Esophagus muscularis mucosa (tissue), 4 donors: Measurements from ENCODE around the gene LRP2. TPM values are rescaled to one million over a fixed set of nuclear protein-coding genes. Genes with fewer than 3 reads are reported as not detected.

ENCODE experiments used
- DNase-seq: peaks from one replicate; pipeline ENCODE4 v3.0.0-alpha.2; 2017; ENCODE audit errors: extremely low spot score
- H3K27ac ChIP-seq, 4 donors: fragments of 200-600 bp; sonication (generic); replicated peaks in 1 of 4; 1 replicate in 3 of 4; 2 replicates in 1 of 4; pipeline ENCODE4 v1.5.1; 2016 to 2019; ENCODE audit warnings: mild to moderate bottlenecking in 1 of 4
- H3K27me3 ChIP-seq, 4 donors: fragments of 200-600 bp; sonication (generic); one replicate each; pipeline versions ENCODE4 v1.5.1 to v1.6.0; 2016 to 2019
- H3K36me3 ChIP-seq, 4 donors: fragments of 200-600 bp; sonication (generic); one replicate each; pipeline ENCODE4 v1.5.1; 2016 to 2019
- H3K4me1 ChIP-seq, 4 donors: fragments of 200-600 bp; sonication (generic); one replicate each; pipeline ENCODE4 v1.5.1; 2016 to 2019
- H3K4me3 ChIP-seq, 4 donors: fragments of 200-600 bp; sonication (generic); 1 replicate in 2 of 4; 2 replicates in 2 of 4; pipeline ENCODE4 v1.5.1; 2016 to 2019; ENCODE audit warnings: mild to moderate bottlenecking in 4 of 4, moderate library complexity in 1 of 4
- H3K9me3 ChIP-seq, 4 donors: fragments of 200-600 bp; sonication (generic); 1 replicate in 3 of 4; 2 replicates in 1 of 4; pipeline ENCODE4 v1.5.1; 2016 to 2019
- CTCF ChIP-seq, 3 experiments: fragments of 200-600 bp in 2 of 3; fragments of 450-650 bp in 1 of 3; sonication (generic) in 2 of 3; IDR thresholded peaks; one replicate each; pipeline ENCODE4 v1.5.1; 2017 to 2019; ENCODE audit warnings: antibody characterized with exemption in 3 of 3, mild to moderate bottlenecking in 2 of 3, moderate library complexity in 1 of 3
- EP300 ChIP-seq: sonication (generic); formaldehyde crosslinking; IDR thresholded peaks from one replicate; pipeline ENCODE4 v1.6.1; 2017; ENCODE audit warnings: antibody characterized with exemption
- POLR2A ChIP-seq: fragments of 450-650 bp; IDR thresholded peaks from one replicate; pipeline ENCODE4 v1.6.1; 2017; ENCODE audit warnings: antibody characterized with exemption, moderate library complexity, mild to moderate bottlenecking, low read depth
- POLR2AphosphoS5 ChIP-seq, 2 donors: sonication (generic); formaldehyde crosslinking; IDR thresholded peaks; one replicate each; pipeline ENCODE4 v1.6.1; 2017; ENCODE audit warnings: antibody characterized with exemption in 2 of 2
- WGBS: methylation state at CpG from one replicate; pipeline ENCODE4 v1.1.5; 2018; 5-methylcytosine and 5-hydroxymethylcytosine counted together
- intact Hi-C: fragments of 100-400 bp; cut with DNase I; formaldehyde crosslinking; loops from one replicate; pipeline ENCODE4 v1.15.1; 2023
- total RNA-seq, 4 donors: library from RNA; depleted of rRNA; stranded (reverse); fragments of >200 nt; gene quantifications; one replicate each; pipeline versions ENCODE4 v1.1.0 to v1.2.1, GENCODE V29; 2016

LRP2 gene
- total RNA-seq, 4 donors from 2014 or later = not detected

- WGBS = 56% methylated on average over 5 of the region's 5 CpGs
- H3K27me3 ChIP-seq = no peaks in the 10 kb centered on the region
- H3K36me3 ChIP-seq = no peaks in the 10 kb centered on the region
- DNase-seq = no peak
- no peak for TF ChIP-seq POLR2AphosphoS5 (IDR thresholded peaks at IDR 0.05)
- H3K4me1 ChIP-seq = no peaks in the 10 kb centered on the region
- no peak overlapping the region for H3K4me3 ChIP-seq
- intact Hi-C loops = no loop called here
- H3K9me3 ChIP-seq = no peaks in the 10 kb centered on the region
- no peak overlapping the region for H3K27ac ChIP-seq
Observed at GRCh38 chr2:169190197-169190775, 172.0 kb downstream of the LRP2 start.

GRCh38 chr2:169189132-169189531, 173.2 kb downstream of the LRP2 start:
- WGBS = 83% methylated on average over 3 of the region's 3 CpGs
- no peaks in the 10 kb centered on the region for H3K27me3 ChIP-seq
- H3K9me3 ChIP-seq = no peaks in the 10 kb centered on the region
- no peak for DNase-seq
- no peak overlapping the region for H3K27ac ChIP-seq
- TF ChIP-seq CTCF (IDR thresholded peaks at IDR 0.05) (no peak), EP300 (no peak), POLR2A (no peak), POLR2AphosphoS5 (IDR thresholded peaks at IDR 0.05) (no peak)
- H3K36me3 ChIP-seq = no peaks in the 10 kb centered on the region
- no peak overlapping the region for H3K4me3 ChIP-seq
- H3K4me1 ChIP-seq = no peaks in the 10 kb centered on the region
- intact Hi-C loops = no loop called here

GRCh38 chr2:169185711-169186110, 176.6 kb downstream of the LRP2 start:
- H3K4me1 ChIP-seq = no peaks in the 10 kb centered on the region
- no peaks in the 10 kb centered on the region for H3K27me3 ChIP-seq
- WGBS = 83% methylated on average over 8 of the region's 8 CpGs
- H3K27ac ChIP-seq = no peak overlapping the region
- intact Hi-C loops = no loop called here
- no peaks in the 10 kb centered on the region for H3K9me3 ChIP-seq
- TF ChIP-seq POLR2A (no peak), EP300 (no peak), POLR2AphosphoS5 (IDR thresholded peaks at IDR 0.05) (no peak), CTCF (IDR thresholded peaks at IDR 0.05) (no peak)
- H3K36me3 ChIP-seq = no peaks in the 10 kb centered on the region
- DNase-seq = no peak
- no peak overlapping the region for H3K4me3 ChIP-seq

GRCh38 chr2:169184074-169184473, 178.3 kb downstream of the LRP2 start:
- 37% methylated on average over 3 of the region's 3 CpGs for WGBS
- no peak for TF ChIP-seq CTCF (IDR thresholded peaks at IDR 0.05)
- no peak for TF ChIP-seq POLR2AphosphoS5 (IDR thresholded peaks at IDR 0.05)
- TF ChIP-seq POLR2A = no peak
- no peak for TF ChIP-seq EP300
- H3K4me3 ChIP-seq = no peak overlapping the region
- intact Hi-C loops = no loop called here
- H3K27ac ChIP-seq = no peak overlapping the region
- no peaks in the 10 kb centered on the region for H3K4me1 ChIP-seq
- DNase-seq = no peak
- no peaks in the 10 kb centered on the region for H3K9me3 ChIP-seq
- H3K36me3 ChIP-seq = no peaks in the 10 kb centered on the region
- H3K27me3 ChIP-seq = no peaks in the 10 kb centered on the region

GRCh38 chr2:169182573-169182972, 179.8 kb downstream of the LRP2 start:
- Histone ChIP-seq H3K9me3 (no peaks in the 10 kb centered on the region), H3K27me3 (no peaks in the 10 kb centered on the region), H3K36me3 (no peaks in the 10 kb centered on the region), H3K27ac (no peak overlapping the region), H3K4me1 (no peaks in the 10 kb centered on the region), H3K4me3 (no peak overlapping the region)
- WGBS = 84% methylated on average over 2 of the region's 2 CpGs
- DNase-seq = no peak
- TF ChIP-seq EP300 = no peak
- TF ChIP-seq CTCF (IDR thresholded peaks at IDR 0.05) = no peak
- TF ChIP-seq POLR2AphosphoS5 (IDR thresholded peaks at IDR 0.05) = no peak
- no peak for TF ChIP-seq POLR2A
- intact Hi-C loops = no loop called here
